GM10248 (cell line): Measurements from ENCODE around the gene ZNHIT6.
A peak's percentile ranks its signal among the peaks of the same experiment; 100 is the strongest.

ENCODE experiments used
- CTCF ChIA-PET: fragments of 300-600 bp; sonication (Branson Sonifier 250); formaldehyde crosslinking; extraction: SDS; loops from one replicate; lab custom pipeline; 2021; ENCODE audit warnings: antibody characterized with exemption; lab: Yijun Ruan, JAX
- POLR2A ChIA-PET: fragments of 350-650 bp; sonication (Branson Sonifier 250); formaldehyde crosslinking; extraction: SDS; loops from one replicate; lab custom pipeline; 2020; ENCODE audit warnings: antibody characterized with exemption; lab: Yijun Ruan, JAX
- DNase-seq: peaks from one replicate; pipeline ENCODE4 v3.0.0; 2012; ENCODE audit errors: extremely low spot score
- TF ChIP-seq, protein P1 (sequence below): IDR thresholded peaks from 2 replicates; pipeline ENCODE4 v1.5.1; 2012; ENCODE audit warnings: mild to moderate bottlenecking, low read depth; ENCODE audit errors: extremely low read depth, missing control alignments, control extremely low read depth

Gene ZNHIT6, protein sequence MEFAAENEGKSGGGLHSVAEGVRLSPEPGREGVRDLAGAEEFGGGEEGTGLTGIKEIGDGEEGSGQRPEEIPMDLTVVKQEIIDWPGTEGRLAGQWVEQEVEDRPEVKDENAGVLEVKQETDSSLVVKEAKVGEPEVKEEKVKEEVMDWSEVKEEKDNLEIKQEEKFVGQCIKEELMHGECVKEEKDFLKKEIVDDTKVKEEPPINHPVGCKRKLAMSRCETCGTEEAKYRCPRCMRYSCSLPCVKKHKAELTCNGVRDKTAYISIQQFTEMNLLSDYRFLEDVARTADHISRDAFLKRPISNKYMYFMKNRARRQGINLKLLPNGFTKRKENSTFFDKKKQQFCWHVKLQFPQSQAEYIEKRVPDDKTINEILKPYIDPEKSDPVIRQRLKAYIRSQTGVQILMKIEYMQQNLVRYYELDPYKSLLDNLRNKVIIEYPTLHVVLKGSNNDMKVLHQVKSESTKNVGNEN

DNA sequence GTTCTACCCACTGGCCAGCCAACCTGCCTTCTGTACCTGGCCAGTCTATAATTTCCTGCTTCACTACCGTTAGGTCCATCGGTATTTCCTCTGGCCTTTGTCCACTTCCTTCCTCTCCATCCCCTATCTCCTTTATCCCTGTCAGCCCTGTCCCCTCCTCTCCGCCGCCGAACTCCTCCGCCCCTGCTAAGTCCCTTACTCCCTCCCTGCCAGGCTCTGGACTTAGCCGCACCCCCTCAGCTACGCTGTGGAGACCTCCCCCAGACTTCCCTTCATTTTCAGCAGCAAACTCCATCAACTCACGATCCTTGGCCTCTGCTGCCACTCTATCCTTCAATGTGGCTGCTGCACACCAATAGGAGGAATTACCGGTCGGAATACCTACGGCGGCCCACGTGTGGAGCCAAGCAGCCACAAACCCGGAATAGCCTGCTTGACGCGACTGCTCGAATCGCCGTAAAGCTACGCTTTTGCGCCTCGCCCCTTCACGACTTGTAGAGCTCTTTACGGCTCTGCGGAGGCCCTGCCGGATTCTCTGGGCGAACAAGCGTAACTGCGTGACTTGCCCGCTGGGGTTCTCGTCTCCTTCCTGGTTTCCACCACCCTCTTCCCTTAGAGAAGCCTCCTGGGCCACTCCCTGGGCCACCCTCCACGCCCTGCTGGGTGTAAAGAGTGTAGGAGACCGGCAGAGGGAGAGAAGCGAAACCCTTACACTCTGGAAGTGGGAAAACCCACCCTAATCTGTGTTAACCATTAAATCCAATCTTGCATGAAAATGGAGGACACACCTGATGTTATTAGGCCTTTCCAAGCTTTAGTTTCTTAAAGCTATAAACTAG lies at the start of gene ZNHIT6:
TSS of gene ZNHIT6 (minus strand) at position 444 of the 839 bp plus-strand sequence. CDS start at position 295, 149 bp downstream.
- TF ChIP-seq, protein P1, sequence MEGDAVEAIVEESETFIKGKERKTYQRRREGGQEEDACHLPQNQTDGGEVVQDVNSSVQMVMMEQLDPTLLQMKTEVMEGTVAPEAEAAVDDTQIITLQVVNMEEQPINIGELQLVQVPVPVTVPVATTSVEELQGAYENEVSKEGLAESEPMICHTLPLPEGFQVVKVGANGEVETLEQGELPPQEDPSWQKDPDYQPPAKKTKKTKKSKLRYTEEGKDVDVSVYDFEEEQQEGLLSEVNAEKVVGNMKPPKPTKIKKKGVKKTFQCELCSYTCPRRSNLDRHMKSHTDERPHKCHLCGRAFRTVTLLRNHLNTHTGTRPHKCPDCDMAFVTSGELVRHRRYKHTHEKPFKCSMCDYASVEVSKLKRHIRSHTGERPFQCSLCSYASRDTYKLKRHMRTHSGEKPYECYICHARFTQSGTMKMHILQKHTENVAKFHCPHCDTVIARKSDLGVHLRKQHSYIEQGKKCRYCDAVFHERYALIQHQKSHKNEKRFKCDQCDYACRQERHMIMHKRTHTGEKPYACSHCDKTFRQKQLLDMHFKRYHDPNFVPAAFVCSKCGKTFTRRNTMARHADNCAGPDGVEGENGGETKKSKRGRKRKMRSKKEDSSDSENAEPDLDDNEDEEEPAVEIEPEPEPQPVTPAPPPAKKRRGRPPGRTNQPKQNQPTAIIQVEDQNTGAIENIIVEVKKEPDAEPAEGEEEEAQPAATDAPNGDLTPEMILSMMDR = no peak
- ChIA-PET CTCF (interaction anchor here (0.6 to 1.7 kb wide), 13 partner anchors 9 to 325 kb away, joined by 3 to 7 read pairs (median 4); no protein-coding TSS in a partner anchor), POLR2A (interaction anchor here (0.6 to 1.0 kb wide), 2 partner anchors 9 to 34 kb away, joined by 3 read pairs; no protein-coding TSS in a partner anchor)
- DNase-seq = peak; percentile 84

DNA sequence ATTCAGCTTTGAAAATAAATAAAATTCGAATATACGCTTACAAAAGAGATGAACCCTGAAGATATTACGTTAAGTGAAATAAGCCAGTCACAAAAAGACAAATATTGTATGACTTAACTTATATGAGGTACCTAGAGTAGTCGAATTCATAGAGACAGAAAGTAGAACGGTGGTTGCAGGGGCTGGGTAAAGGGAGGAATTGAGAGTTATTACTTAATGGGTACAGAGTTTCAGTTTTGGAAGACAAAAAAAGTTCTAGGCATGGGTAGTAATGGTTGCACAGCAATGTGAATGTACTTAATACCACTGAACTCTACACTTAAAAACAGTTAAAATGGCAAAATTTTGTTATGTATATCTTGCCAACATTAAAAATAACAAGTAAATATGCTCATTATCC lies 48.6 kb upstream of the ZNHIT6 start:
- CTCF ChIA-PET = no interaction called here
- POLR2A ChIA-PET = no interaction called here
- DNase-seq = no peak
- TF ChIP-seq, protein P1 = no peak

DNA sequence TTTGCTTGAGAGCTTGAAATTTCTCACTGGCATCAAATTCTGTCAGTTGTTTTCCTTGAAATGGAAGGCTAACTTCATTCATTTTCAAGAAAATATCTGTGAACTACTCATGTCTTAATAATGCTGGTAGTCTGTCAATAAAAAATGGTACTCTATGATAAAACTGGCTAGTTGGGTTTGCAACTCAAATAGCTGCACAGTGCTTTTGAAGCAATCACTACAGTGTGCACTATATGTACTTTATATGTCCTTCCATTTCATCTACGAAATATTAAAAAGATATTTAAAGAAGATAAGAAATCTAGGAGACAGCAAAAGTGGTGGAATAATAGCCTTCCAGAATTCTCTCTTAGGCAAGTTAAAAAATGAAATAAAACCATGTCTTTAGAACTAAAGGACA lies 39.9 kb upstream of the ZNHIT6 start:
- ChIA-PET POLR2A (no interaction called here), CTCF (no interaction called here)
- TF ChIP-seq, protein P1 = no peak
- DNase-seq = no peak

DNA sequence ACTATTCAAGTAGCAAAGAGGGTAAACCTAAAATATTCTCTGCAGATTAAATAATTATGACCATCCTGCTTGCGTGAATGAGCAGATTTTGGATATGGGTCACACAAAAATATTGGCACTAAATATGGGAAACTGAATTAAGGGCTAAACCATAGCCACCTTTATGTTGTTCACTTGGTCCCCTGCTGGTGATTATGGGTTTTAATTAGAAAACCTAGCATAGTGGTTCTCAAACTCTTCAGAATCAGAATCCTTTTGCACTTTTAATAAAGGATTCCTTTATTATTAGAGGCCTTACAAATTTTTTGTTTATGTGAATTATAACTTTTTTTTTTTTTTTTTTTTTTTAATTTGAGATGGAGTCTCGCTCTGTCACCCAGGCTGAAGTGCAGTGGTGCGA lies 38.5 kb upstream of the ZNHIT6 start:
- DNase-seq = no peak
- CTCF ChIA-PET = no interaction called here
- POLR2A ChIA-PET = no interaction called here
- TF ChIP-seq, protein P1 = no peak

DNA sequence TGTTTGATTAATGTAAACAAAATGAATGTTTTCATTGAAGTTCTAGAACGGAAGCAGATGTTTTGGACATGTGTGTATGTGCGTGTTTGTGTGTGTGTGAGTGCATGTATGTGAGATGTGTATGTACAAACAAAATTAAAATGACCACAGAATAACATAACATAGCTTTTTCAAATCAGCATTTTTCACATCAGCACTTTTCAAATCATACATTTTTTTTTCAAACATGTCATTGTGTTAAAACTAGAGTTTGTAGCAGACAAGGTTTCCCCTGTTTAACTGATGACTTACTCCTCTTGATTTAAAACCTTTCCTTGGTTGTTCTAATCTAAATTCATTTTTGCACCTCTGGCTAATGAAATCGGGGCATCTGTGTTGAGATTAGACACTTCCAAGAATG lies 35.6 kb upstream of the ZNHIT6 start:
- no peak for DNase-seq
- ChIA-PET CTCF (no interaction called here), POLR2A (no interaction called here)
- TF ChIP-seq, protein P1 = no peak

DNA sequence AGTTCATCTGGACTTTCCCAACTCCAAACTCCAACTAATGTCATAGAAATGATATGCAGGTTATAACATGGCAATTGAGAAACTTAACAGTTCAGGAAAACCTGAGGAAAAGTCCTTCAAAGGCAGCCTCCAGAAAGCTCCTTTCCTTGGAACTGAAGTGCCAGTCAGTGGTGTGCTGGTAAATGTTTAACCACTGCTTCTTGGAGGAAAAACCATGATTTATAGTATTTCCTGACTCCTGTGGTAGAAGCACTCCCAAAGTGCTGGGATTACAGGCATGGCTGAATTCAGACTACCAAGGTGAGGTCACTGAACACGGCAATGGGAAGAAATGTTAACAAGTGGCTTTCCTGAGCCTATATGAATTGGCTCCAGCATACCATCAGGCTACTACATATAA lies 26.7 kb upstream of the ZNHIT6 start:
- ChIA-PET POLR2A (no interaction called here), CTCF (no interaction called here)
- DNase-seq = no peak
- TF ChIP-seq, protein P1 = no peak
